ENCODE data around the gene PCDHB13. TPM values are rescaled to one million over a fixed set of nuclear protein-coding genes. Genes with fewer than 3 reads are reported as not detected.
A peak's percentile ranks its signal among the peaks of the same experiment; 100 is the strongest.
"Not testable (repeated sequence)": the region's sequence is repeated elsewhere in the genome, so short reads cannot be mapped to it uniquely, and the experiment has no call there.

The PCDHB13 gene
- total RNA-seq, 1 donor from 2014 or later, result 12.7 TPM

DNA sequence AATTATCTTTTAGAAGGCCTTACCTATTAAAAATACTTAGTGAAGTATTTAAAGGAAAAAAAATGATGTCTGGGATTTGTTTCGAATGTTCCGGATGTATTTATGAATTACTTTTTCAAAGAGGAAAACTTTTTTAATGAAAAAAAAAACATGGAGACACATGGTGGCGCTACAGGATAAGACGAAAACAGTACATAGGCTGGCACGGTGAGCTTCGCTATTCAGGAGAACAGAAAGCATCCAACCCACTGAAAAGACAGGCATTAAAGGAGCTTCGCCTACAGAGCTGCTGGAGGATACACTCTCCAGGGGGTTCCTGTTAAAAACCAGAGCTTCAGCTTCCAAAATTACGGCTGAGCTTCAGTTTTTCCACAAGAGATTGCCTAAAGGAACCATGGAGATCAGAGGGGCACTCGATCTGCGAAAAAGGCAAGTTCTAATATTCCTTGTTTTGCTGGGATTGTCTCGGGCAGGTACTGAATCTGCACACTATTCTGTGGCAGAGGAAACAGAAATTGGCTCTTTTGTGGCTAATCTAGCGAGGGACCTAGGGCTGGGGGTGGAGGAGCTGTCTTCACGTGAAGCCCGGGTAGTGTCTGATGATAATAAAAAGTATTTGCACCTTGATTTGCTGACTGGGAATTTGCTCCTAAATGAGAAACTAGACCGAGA is 9.5 kb downstream of the PCDHB13 start, which contains the start of gene PCDHB14:
Gene PCDHB14 (plus strand): TSS at position 232 of the 672 bp plus-strand sequence. CDS start 163 bp downstream, at position 395.
- Mint-ChIP-seq H3K27me3 (ENCODE audit: unreplicated experiment) (no peaks in the 10 kb centered on the region), H3K4me1 (ENCODE audit: low read depth, unreplicated experiment) (peaks cover 2% of the 10 kb centered on the region), H3K36me3 (ENCODE audit: unreplicated experiment) (peaks cover 35% of the 10 kb centered on the region), H3K27ac (ENCODE audit: unreplicated experiment) (peak within 1 kb of the TSS; percentile 77), H3K4me3 (ENCODE audit: unreplicated experiment) (peak within 1 kb of the TSS; percentile 76), H3K9me3 (ENCODE audit: unreplicated experiment) (peaks cover 13% of the 10 kb centered on the region)
- TF ChIP-seq, protein P1, sequence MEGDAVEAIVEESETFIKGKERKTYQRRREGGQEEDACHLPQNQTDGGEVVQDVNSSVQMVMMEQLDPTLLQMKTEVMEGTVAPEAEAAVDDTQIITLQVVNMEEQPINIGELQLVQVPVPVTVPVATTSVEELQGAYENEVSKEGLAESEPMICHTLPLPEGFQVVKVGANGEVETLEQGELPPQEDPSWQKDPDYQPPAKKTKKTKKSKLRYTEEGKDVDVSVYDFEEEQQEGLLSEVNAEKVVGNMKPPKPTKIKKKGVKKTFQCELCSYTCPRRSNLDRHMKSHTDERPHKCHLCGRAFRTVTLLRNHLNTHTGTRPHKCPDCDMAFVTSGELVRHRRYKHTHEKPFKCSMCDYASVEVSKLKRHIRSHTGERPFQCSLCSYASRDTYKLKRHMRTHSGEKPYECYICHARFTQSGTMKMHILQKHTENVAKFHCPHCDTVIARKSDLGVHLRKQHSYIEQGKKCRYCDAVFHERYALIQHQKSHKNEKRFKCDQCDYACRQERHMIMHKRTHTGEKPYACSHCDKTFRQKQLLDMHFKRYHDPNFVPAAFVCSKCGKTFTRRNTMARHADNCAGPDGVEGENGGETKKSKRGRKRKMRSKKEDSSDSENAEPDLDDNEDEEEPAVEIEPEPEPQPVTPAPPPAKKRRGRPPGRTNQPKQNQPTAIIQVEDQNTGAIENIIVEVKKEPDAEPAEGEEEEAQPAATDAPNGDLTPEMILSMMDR (IDR thresholded peaks at IDR 0.05; ENCODE audit: partially characterized antibody, unreplicated experiment), result peak; percentile 17
- no peak for DNase-seq

DNA sequence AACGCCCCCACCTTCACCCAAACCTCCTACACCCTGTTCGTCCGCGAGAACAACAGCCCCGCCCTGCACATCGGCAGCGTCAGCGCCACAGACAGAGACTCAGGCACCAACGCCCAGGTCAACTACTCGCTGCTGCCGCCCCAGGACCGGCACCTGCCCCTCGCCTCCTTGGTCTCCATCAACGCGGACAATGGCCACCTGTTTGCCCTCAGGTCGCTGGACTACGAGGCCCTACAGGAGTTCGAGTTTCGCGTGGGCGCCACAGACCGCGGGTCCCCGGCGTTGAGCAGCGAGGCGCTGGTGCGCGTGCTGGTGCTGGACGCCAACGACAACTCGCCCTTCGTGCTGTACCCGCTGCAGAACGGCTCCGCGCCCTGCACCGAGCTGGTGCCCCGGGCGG is 11.1 kb downstream of the PCDHB13 start:
- not testable (repeated sequence) for H3K4me1 Mint-ChIP-seq (ENCODE audit: low read depth, unreplicated experiment); H3K27me3 Mint-ChIP-seq (ENCODE audit: unreplicated experiment); H3K27ac Mint-ChIP-seq (ENCODE audit: unreplicated experiment); H3K4me3 Mint-ChIP-seq (ENCODE audit: unreplicated experiment); DNase-seq
- peaks cover 13% of the 10 kb centered on the region for H3K9me3 Mint-ChIP-seq (ENCODE audit: unreplicated experiment)
- peaks cover 32% of the 10 kb centered on the region for H3K36me3 Mint-ChIP-seq (ENCODE audit: unreplicated experiment)

DNA sequence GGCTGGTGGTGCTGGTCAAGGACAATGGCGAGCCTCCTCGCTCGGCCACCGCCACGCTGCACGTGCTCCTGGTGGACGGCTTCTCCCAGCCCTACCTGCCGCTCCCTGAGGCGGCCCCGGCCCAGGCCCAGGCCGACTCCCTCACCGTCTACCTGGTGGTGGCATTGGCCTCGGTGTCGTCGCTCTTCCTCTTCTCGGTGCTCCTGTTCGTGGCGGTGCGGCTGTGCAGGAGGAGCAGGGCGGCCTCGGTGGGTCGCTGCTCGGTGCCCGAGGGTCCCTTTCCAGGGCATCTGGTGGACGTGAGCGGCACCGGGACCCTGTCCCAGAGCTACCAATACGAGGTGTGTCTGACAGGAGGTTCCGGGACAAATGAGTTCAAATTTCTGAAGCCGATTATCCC is 11.7 kb downstream of the PCDHB13 start:
- H3K4me1 Mint-ChIP-seq (ENCODE audit: low read depth, unreplicated experiment); H3K27ac Mint-ChIP-seq (ENCODE audit: unreplicated experiment); H3K27me3 Mint-ChIP-seq (ENCODE audit: unreplicated experiment); DNase-seq; H3K4me3 Mint-ChIP-seq (ENCODE audit: unreplicated experiment): not testable (repeated sequence)
- peaks cover 32% of the 10 kb centered on the region for H3K36me3 Mint-ChIP-seq (ENCODE audit: unreplicated experiment)
- peaks cover 13% of the 10 kb centered on the region for H3K9me3 Mint-ChIP-seq (ENCODE audit: unreplicated experiment)

DNA sequence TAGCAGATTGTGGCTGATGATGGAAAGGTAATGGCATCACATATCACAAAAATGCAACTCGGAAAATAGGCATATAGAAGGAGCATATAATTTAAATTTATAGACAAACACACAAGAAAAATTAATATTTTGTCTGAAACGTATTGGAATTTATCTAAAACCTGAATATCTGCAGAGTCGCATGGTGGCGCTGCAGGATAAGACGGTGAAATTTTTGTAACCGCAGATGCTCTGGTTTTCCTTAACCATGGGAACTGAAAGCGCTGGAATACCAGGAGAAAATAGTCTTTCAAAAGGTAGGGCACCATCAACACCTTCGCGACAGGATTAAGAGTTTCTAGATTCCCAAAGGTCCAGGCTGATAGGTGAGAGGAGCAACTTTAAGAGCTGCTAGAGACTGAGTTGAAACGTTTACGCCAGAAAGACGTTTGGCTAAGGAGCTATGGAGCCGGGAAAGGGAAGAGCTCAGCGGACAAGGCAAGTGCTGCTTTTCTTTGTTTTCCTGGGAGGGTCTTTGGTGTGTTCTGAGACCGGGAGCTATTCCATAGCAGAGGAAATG is 20.5 kb downstream of the PCDHB13 start:
- Mint-ChIP-seq H3K27me3 (ENCODE audit: unreplicated experiment) (peaks cover 5% of the 10 kb centered on the region), H3K4me3 (ENCODE audit: unreplicated experiment) (peak overlapping the region; percentile 82), H3K4me1 (ENCODE audit: low read depth, unreplicated experiment) (no peaks in the 10 kb centered on the region), H3K9me3 (ENCODE audit: unreplicated experiment) (peaks cover 19% of the 10 kb centered on the region), H3K36me3 (ENCODE audit: unreplicated experiment) (peaks cover 36% of the 10 kb centered on the region), H3K27ac (ENCODE audit: unreplicated experiment) (peak overlapping the region; percentile 86)
- no peak for DNase-seq
- TF ChIP-seq, protein P1 (IDR thresholded peaks at IDR 0.05; ENCODE audit: partially characterized antibody, unreplicated experiment), result no peak

DNA sequence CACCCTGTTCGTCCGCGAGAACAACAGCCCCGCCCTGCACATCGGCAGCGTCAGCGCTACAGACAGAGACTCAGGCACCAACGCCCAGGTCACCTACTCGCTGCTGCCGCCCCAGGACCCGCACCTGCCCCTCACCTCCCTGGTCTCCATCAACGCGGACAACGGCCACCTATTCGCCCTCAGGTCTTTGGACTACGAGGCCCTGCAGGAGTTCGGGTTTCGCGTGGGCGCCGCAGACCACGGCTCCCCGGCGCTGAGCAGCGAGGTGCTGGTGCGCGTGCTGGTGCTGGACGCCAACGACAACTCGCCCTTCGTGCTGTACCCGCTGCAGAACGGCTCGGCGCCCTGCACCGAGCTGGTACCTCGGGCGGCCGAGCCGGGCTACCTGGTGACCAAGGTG is 22.2 kb downstream of the PCDHB13 start:
- H3K4me1 Mint-ChIP-seq (ENCODE audit: low read depth, unreplicated experiment); DNase-seq; H3K27me3 Mint-ChIP-seq (ENCODE audit: unreplicated experiment); H3K27ac Mint-ChIP-seq (ENCODE audit: unreplicated experiment): not testable (repeated sequence)
- peaks cover 50% of the 10 kb centered on the region for H3K36me3 Mint-ChIP-seq (ENCODE audit: unreplicated experiment)
- H3K4me3 Mint-ChIP-seq (ENCODE audit: unreplicated experiment), result peak overlapping the region; percentile 17
- H3K9me3 Mint-ChIP-seq (ENCODE audit: unreplicated experiment), result peaks cover 22% of the 10 kb centered on the region

DNA sequence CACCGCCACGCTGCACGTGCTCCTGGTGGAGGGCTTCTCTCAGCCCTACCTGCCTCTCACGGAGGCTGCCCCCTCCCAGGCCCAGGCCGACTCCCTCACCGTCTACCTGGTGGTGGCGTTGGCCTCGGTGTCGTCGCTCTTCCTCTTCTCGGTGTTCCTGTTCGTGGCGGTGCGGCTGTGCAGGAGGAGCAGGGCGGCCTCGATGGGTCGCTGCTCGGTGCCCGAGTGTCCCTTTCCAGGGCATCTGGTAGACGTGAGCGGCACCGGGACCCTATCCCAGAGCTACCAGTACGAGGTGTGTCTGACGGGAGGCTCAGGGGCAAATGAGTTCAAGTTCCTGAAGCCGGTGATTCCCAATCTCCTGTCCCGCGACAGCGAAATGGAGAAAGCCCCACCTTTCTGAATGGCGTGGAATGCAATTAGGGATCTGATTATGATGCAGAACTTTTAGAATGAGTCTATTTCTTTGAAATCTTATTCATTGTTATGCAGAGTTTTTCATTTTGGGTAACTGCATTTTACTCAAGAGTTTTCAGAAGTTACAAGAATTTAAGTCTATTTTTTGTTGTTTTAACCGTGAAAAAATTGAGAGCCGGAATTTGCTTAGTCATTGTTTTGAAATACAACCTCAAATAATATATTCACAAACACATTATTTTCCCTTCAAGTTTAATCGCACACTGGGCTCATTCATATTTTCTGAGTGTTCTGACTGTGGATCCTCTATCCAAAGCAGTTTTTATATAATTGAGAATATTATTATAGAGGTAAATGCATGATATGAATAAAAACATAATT is 23.0 kb downstream of the PCDHB13 start:
- no peaks in the 10 kb centered on the region for H3K4me1 Mint-ChIP-seq (ENCODE audit: low read depth, unreplicated experiment)
- H3K4me3 Mint-ChIP-seq (ENCODE audit: unreplicated experiment), result peak overlapping the region; percentile 31
- peaks cover 5% of the 10 kb centered on the region for H3K27me3 Mint-ChIP-seq (ENCODE audit: unreplicated experiment)
- H3K36me3 Mint-ChIP-seq (ENCODE audit: unreplicated experiment), result peaks cover 48% of the 10 kb centered on the region
- no peak for DNase-seq
- TF ChIP-seq, protein P1 (IDR thresholded peaks at IDR 0.05; ENCODE audit: partially characterized antibody, unreplicated experiment), result no peak
- H3K27ac Mint-ChIP-seq (ENCODE audit: unreplicated experiment), result no peak overlapping the region
- H3K9me3 Mint-ChIP-seq (ENCODE audit: unreplicated experiment), result peaks cover 22% of the 10 kb centered on the region

All from glutamatergic neuron (in vitro differentiated cells).